Activated CD4-positive, alpha-beta memory T cell treated with anti-CD3 and anti-CD28 coated beads for 36 hours (primary cell): ENCODE data around the gene STON1. TPM values are rescaled to one million over a fixed set of nuclear protein-coding genes. Genes with fewer than 3 reads are reported as not detected.
"Not testable (repeated sequence)": the region's sequence is repeated elsewhere in the genome, so short reads cannot be mapped to it uniquely, and the experiment has no call there.

Source experiments
- CTCF ChIA-PET: fragments of 350-600 bp; sonication (Branson Sonifier 250); formaldehyde crosslinking; loops from one replicate; lab custom pipeline; 2021; ENCODE audit warnings: antibody characterized with exemption, inconsistent platforms; lab: Charles Lee
- POLR2A ChIA-PET: fragments of 350-600 bp; sonication (Branson Sonifier 250); formaldehyde crosslinking; loops from one replicate; lab custom pipeline; 2021; ENCODE audit warnings: antibody characterized with exemption; lab: Charles Lee
- DNase-seq: peaks from one replicate; pipeline ENCODE4 v3.0.0-alpha.2; 2020
- H3K27ac Mint-ChIP-seq: one replicate; pipeline ENCODE4 v1.8.0; 2021; ENCODE audit warnings: mixed read lengths
- H3K27me3 Mint-ChIP-seq: one replicate; pipeline ENCODE4 v1.8.0; 2021; ENCODE audit warnings: mixed read lengths
- H3K36me3 Mint-ChIP-seq: one replicate; pipeline ENCODE4 v1.8.0; 2021; ENCODE audit warnings: mixed read lengths
- H3K4me1 Mint-ChIP-seq: one replicate; pipeline ENCODE4 v1.8.0; 2021; ENCODE audit warnings: low read depth, mixed read lengths
- H3K4me3 Mint-ChIP-seq: one replicate; pipeline ENCODE4 v1.8.0; 2021; ENCODE audit warnings: mild to moderate bottlenecking, mixed read lengths
- H3K9me3 Mint-ChIP-seq: one replicate; pipeline ENCODE4 v1.8.0; 2021; ENCODE audit warnings: mixed read lengths
- intact Hi-C: fragments of 100-400 bp; cut with micrococcal nuclease; formaldehyde crosslinking; loops from one replicate; pipeline ENCODE4 v1.15.1; 2023
- total RNA-seq, 2 experiments: library from RNA; stranded (reverse); gene quantifications; one replicate each; pipeline ENCODE4 v1.2.3, GENCODE V29; 2021

The STON1 gene
- total RNA-seq, 2 experiments from 2014 or later = 1.2 TPM

GRCh38 chr2:48587560-48587959 lies 57.6 kb downstream of the STON1 start:
- Mint-ChIP-seq H3K9me3 (no peaks in the 10 kb centered on the region), H3K27me3 (no peaks in the 10 kb centered on the region), H3K27ac (no peak overlapping the region), H3K36me3 (no peaks in the 10 kb centered on the region), H3K4me3 (no peak overlapping the region), H3K4me1 (no peaks in the 10 kb centered on the region)
- no peak for DNase-seq
- intact Hi-C loops = no loop called here
- POLR2A ChIA-PET = no interaction called here
- CTCF ChIA-PET = interaction anchor here (1.5 kb wide), 1 partner anchor 51 kb away, joined by 4 read pairs; no protein-coding TSS in a partner anchor

DNA sequence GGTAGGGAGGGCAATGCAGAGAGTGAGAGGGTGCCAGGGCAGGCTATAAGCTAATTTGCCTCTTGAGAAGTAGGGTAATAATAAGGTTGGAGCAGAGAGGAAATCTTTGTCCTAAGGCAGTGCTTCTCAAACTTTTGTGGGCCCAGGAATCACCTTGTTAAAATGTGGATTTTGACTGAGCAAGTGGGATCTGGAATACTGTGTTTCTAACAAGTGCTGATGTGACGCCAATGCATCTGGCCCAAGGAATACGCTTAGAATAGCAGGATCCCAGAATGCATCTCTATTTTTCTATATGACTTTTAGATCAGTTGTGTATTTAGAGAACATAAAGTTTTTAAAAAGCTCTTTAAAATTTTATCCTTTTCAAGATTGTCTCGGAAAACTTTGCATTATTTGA lies 58.0 kb downstream of the STON1 start:
- Mint-ChIP-seq H3K4me3 (no peak overlapping the region), H3K27me3 (no peaks in the 10 kb centered on the region), H3K36me3 (no peaks in the 10 kb centered on the region), H3K27ac (no peak overlapping the region), H3K9me3 (no peaks in the 10 kb centered on the region), H3K4me1 (no peaks in the 10 kb centered on the region)
- DNase-seq = no peak
- intact Hi-C loops = no loop called here
- POLR2A ChIA-PET = no interaction called here
- CTCF ChIA-PET = interaction anchor here (1.5 kb wide), 1 partner anchor 52 kb away, joined by 4 read pairs; no protein-coding TSS in a partner anchor

- H3K36me3 Mint-ChIP-seq = no peaks in the 10 kb centered on the region
- no peak overlapping the region for H3K4me3 Mint-ChIP-seq
- no peak overlapping the region for H3K27ac Mint-ChIP-seq
- ChIA-PET CTCF (interaction anchor here (1.5 kb wide), 1 partner anchor 53 kb away, joined by 4 read pairs; no protein-coding TSS in a partner anchor), POLR2A (no interaction called here)
- DNase-seq = no peak
- intact Hi-C loops = no loop called here
- no peaks in the 10 kb centered on the region for H3K27me3 Mint-ChIP-seq
- no peaks in the 10 kb centered on the region for H3K4me1 Mint-ChIP-seq
- no peaks in the 10 kb centered on the region for H3K9me3 Mint-ChIP-seq
These were observed 58.8 kb downstream of the STON1 start for GRCh38 chr2:48588745-48589144.

GRCh38 chr2:48589170-48589767 lies 59.3 kb downstream of the STON1 start:
- Mint-ChIP-seq H3K36me3 (no peaks in the 10 kb centered on the region), H3K4me3 (no peak overlapping the region), H3K27ac (no peak overlapping the region), H3K9me3 (no peaks in the 10 kb centered on the region), H3K4me1 (no peaks in the 10 kb centered on the region), H3K27me3 (no peaks in the 10 kb centered on the region)
- intact Hi-C loops = no loop called here
- no peak for DNase-seq
- CTCF ChIA-PET = no interaction called here
- POLR2A ChIA-PET = no interaction called here

DNA sequence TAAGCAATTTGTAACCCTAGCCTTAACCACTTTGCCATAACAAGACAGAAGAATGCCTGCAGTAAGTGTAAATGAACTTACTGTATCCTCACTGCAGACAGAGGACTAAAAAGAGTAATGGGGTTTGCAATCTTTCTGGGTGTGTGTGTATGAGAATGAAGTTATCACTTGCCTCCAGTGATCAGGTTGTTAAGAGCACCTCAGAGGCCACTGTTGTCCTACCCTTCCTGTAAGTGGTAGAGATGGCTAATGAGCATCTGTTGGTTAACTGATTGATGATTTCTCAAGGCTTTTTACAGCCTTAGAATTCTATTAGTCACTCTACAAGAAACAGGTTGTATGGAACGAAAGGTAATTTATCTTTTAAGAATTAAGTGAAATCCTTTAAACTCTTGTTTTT lies 60.1 kb downstream of the STON1 start:
- H3K4me3 Mint-ChIP-seq = no peak overlapping the region
- ChIA-PET POLR2A (no interaction called here), CTCF (interaction anchor here (0.7 kb wide), 1 partner anchor 132 kb away, joined by 3 read pairs; no protein-coding TSS in a partner anchor)
- no peaks in the 10 kb centered on the region for H3K27me3 Mint-ChIP-seq
- no peaks in the 10 kb centered on the region for H3K4me1 Mint-ChIP-seq
- H3K9me3 Mint-ChIP-seq = no peaks in the 10 kb centered on the region
- H3K36me3 Mint-ChIP-seq = no peaks in the 10 kb centered on the region
- H3K27ac Mint-ChIP-seq = no peak overlapping the region
- DNase-seq = no peak
- intact Hi-C loops = no loop called here

- no peak for DNase-seq
- Mint-ChIP-seq H3K27ac (no peak overlapping the region), H3K4me1 (no peaks in the 10 kb centered on the region), H3K27me3 (no peaks in the 10 kb centered on the region), H3K36me3 (no peaks in the 10 kb centered on the region), H3K9me3 (no peaks in the 10 kb centered on the region), H3K4me3 (no peak overlapping the region)
- intact Hi-C loops = no loop called here
- ChIA-PET CTCF (interaction anchor here (1.6 kb wide), 1 partner anchor 8 kb away, joined by 4 read pairs; no protein-coding TSS in a partner anchor), POLR2A (no interaction called here)
These were observed 62.1 kb downstream of the STON1 start for GRCh38 chr2:48592067-48592466.

DNA sequence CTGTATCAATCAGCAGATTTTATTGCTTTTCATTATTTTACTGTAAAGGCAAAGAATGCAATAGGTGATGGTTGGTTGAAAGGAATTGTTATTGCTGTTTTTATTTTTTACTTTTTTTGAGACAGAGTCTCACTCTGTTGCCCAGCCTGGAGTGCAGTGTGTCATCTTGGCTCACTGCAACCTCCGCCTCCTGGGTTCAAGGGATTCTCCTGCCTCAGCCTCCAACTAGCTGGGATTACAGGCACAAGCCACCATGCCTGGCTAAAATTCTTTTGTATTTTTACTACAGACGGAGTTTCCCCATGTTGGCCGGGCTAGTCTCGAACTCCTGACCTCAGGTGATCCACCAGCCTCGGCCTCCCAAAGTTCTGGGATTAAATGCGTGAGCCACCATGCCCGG lies 66.8 kb downstream of the STON1 start:
- intact Hi-C loops, H3K4me3 Mint-ChIP-seq, H3K9me3 Mint-ChIP-seq, H3K4me1 Mint-ChIP-seq, DNase-seq, H3K36me3 Mint-ChIP-seq, CTCF ChIA-PET, POLR2A ChIA-PET, H3K27ac Mint-ChIP-seq, H3K27me3 Mint-ChIP-seq: not testable (repeated sequence)

GRCh38 chr2:48597492-48597891 lies 67.5 kb downstream of the STON1 start:
- intact Hi-C loops = no loop called here
- Mint-ChIP-seq H3K36me3 (no peaks in the 10 kb centered on the region), H3K27ac (no peak overlapping the region), H3K27me3 (peaks cover 4% of the 10 kb centered on the region), H3K4me3 (no peak overlapping the region), H3K9me3 (no peaks in the 10 kb centered on the region), H3K4me1 (no peaks in the 10 kb centered on the region)
- DNase-seq = no peak
- ChIA-PET CTCF (no interaction called here), POLR2A (no interaction called here)

DNA sequence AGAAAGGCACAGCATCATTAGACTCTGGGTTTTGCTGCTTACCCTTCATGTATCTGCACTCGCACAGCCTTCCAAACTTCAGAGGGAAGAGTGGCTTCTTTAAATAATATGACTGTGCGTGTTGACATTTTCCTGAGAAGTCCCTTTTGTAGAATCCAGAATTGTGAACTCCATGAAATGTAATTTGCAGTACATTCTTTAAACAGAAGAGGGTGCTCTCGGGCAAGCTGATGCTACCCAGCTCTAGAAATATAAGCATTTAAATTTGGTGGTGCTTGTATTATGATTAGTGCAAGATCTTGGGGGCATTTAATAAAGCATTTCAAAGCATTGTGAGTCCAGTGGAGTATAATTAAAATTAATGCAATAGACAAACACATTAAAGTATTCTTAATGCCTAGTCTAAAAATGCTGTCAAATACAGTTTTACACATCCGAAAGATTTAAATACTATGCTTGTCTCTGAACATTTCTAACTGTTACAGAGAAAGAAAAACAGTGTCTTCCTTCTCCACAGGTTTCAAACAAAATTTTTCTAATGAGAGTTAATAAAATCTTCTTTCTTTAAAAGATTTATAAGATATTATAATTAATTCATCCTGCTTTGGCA lies 70.4 kb downstream of the STON1 start:
- ChIA-PET POLR2A (no interaction called here), CTCF (interaction anchor here (1.0 to 1.6 kb wide), 2 partner anchors 9 to 17 kb away, joined by 4 to 5 read pairs; partner anchors contain the start of gene GTF2A1L)
- DNase-seq = no peak
- no peaks in the 10 kb centered on the region for H3K9me3 Mint-ChIP-seq
- no peak overlapping the region for H3K27ac Mint-ChIP-seq
- H3K4me1 Mint-ChIP-seq = no peaks in the 10 kb centered on the region
- H3K27me3 Mint-ChIP-seq = peaks cover 4% of the 10 kb centered on the region
- H3K36me3 Mint-ChIP-seq = no peaks in the 10 kb centered on the region
- H3K4me3 Mint-ChIP-seq = no peak overlapping the region
- intact Hi-C loops = loop anchor here (5.0 kb wide), 3 partner anchors 347 to 1892 kb away; no protein-coding TSS in a partner anchor

DNA sequence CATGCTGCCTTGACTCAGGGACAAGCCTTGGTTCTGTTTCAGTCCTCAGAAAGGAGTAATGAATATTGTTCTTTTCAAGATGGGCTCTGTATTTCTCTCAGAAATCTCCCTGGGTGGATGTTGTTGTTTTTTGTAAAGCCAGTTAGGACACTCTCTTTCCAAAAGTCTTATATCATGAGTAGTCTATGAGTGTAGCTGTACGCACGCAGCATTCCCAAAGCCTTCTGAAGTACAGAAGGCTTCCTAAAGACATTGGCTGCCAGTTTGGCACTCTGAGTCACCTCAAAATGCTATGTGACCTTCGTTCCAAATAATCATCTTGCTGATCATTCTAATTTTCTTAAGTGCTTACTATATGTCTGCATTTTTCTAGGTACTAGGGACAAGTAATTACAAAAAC lies 71.0 kb downstream of the STON1 start:
- ChIA-PET POLR2A (no interaction called here), CTCF (interaction anchor here (1.6 kb wide), 1 partner anchor 16 kb away, joined by 5 read pairs; the partner anchor contains the start of gene GTF2A1L)
- Mint-ChIP-seq H3K27me3 (peaks cover 4% of the 10 kb centered on the region), H3K36me3 (no peaks in the 10 kb centered on the region), H3K9me3 (no peaks in the 10 kb centered on the region), H3K4me3 (no peak overlapping the region), H3K27ac (no peak overlapping the region), H3K4me1 (no peaks in the 10 kb centered on the region)
- DNase-seq = no peak
- intact Hi-C loops = loop anchor here (5.0 kb wide), 3 partner anchors 346 to 1891 kb away; no protein-coding TSS in a partner anchor

DNA sequence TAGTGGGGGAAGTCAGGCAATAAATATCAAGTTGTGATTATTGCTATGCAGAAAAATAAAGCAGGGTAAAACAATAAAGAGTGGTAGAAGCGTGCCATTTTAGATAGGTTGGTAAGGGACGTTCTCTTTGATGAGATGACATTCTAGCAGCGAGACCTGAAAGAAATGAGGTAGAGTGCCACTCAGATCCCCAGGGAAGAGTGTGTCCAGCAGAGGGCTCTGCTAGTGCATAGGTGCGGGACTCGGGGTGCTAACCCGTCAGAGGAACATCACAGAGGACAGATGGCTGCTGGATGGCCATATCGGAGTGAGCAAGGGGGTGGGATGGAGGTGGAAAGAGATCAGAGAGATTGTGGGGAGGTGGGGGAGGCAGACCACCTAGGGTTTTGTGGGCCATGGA lies 71.4 kb downstream of the STON1 start:
- ChIA-PET CTCF (interaction anchor here (1.6 kb wide), 1 partner anchor 16 kb away, joined by 5 read pairs; the partner anchor contains the start of gene GTF2A1L), POLR2A (no interaction called here)
- Mint-ChIP-seq H3K4me3 (no peak overlapping the region), H3K4me1 (no peaks in the 10 kb centered on the region), H3K36me3 (no peaks in the 10 kb centered on the region), H3K27ac (no peak overlapping the region), H3K27me3 (peaks cover 4% of the 10 kb centered on the region), H3K9me3 (no peaks in the 10 kb centered on the region)
- intact Hi-C loops = loop anchor here (5.0 kb wide), 3 partner anchors 346 to 1891 kb away; no protein-coding TSS in a partner anchor
- DNase-seq = peak; percentile 20

- ChIA-PET CTCF (no interaction called here), POLR2A (no interaction called here)
- Mint-ChIP-seq H3K27ac (no peak overlapping the region), H3K27me3 (peaks cover 10% of the 10 kb centered on the region), H3K36me3 (no peaks in the 10 kb centered on the region), H3K4me1 (no peaks in the 10 kb centered on the region), H3K9me3 (no peaks in the 10 kb centered on the region), H3K4me3 (no peak overlapping the region)
- intact Hi-C loops = no loop called here
- no peak for DNase-seq
These were observed 75.7 kb downstream of the STON1 start for GRCh38 chr2:48605482-48606175.
